ENCODE measurements around the gene TTLL1. TPM values are rescaled to one million over a fixed set of nuclear protein-coding genes. Genes with fewer than 3 reads are reported as not detected.

The TTLL1 gene
- total RNA-seq, 2 donors from 2014 or later, result 8.8 to 22.3 TPM

- Histone ChIP-seq H3K27ac (no peak overlapping the region), H3K36me3 (peaks cover 0 to 3% of the 10 kb centered on the region in 2 donors), H3K27me3 (replicated peaks; ENCODE audit: insufficient read depth) (no peaks in the 10 kb centered on the region), H3K4me1 (replicated peaks) (no peaks in the 10 kb centered on the region), H3K9me3 (no peaks in the 10 kb centered on the region), H3K4me3 (no peak overlapping the region)
- DNase-seq (ENCODE audit: low spot score), result no peak
- 87% methylated on average over 9 of the region's 9 CpGs for WGBS
- no peak for TF ChIP-seq CTCF (IDR thresholded peaks at IDR 0.05)
- no peak for TF ChIP-seq POLR2AphosphoS5 (IDR thresholded peaks at IDR 0.05)
- no peak for TF ChIP-seq POLR2A (IDR thresholded peaks at IDR 0.05)
- intact Hi-C loops (cut with DNase I), result no loop called here
These were observed 44.2 kb upstream of the TTLL1 start for GRCh38 chr22:43133401-43133800.

DNA sequence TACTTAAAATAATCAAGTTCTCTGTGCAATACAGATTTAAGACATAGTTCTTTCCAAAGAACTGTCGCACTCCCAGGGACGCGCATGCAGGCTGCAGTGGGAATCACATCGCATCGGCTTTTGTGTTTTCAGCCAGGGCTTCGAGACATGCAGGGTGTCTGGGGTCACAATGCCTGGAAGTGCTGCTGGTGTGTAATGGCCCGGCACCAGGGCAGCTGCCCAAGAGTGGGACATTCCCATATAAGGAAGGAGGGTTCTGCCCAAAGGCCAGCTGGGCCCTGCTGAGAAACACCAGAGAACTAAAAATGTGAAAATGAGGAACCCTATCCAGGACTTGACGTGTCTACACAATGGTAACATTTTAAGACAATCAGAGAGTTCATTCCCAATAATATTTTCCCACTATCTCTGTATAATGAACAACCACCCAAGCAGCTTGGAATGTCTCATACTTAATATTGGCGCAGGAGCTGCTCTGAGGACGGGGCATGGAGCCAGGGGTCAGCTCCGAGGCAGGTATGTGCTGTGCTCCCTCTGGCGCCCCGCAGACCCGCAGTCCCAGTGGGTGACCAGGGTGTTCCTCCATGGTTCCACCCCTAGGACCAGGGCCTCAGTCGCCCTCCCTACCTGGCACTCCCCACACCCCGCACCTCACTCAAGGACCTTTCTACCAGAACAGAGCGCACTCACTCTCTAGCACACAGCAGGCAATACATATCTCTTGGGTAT is 42.7 kb upstream of the TTLL1 start:
- no peak overlapping the region for H3K4me3 ChIP-seq
- no peak for DNase-seq (ENCODE audit: low spot score)
- no peaks in the 10 kb centered on the region for H3K9me3 ChIP-seq
- intact Hi-C loops (cut with DNase I), result no loop called here
- no peak for TF ChIP-seq POLR2AphosphoS5 (IDR thresholded peaks at IDR 0.05)
- no peak for TF ChIP-seq CTCF (IDR thresholded peaks at IDR 0.05)
- TF ChIP-seq POLR2A (IDR thresholded peaks at IDR 0.05), result no peak
- H3K27me3 ChIP-seq (replicated peaks; ENCODE audit: insufficient read depth), result no peaks in the 10 kb centered on the region
- no peak overlapping the region for H3K27ac ChIP-seq
- WGBS, result 76% methylated on average over 17 of the region's 17 CpGs
- no peaks in the 10 kb centered on the region for H3K36me3 ChIP-seq
- H3K4me1 ChIP-seq (replicated peaks), result no peaks in the 10 kb centered on the region

DNA sequence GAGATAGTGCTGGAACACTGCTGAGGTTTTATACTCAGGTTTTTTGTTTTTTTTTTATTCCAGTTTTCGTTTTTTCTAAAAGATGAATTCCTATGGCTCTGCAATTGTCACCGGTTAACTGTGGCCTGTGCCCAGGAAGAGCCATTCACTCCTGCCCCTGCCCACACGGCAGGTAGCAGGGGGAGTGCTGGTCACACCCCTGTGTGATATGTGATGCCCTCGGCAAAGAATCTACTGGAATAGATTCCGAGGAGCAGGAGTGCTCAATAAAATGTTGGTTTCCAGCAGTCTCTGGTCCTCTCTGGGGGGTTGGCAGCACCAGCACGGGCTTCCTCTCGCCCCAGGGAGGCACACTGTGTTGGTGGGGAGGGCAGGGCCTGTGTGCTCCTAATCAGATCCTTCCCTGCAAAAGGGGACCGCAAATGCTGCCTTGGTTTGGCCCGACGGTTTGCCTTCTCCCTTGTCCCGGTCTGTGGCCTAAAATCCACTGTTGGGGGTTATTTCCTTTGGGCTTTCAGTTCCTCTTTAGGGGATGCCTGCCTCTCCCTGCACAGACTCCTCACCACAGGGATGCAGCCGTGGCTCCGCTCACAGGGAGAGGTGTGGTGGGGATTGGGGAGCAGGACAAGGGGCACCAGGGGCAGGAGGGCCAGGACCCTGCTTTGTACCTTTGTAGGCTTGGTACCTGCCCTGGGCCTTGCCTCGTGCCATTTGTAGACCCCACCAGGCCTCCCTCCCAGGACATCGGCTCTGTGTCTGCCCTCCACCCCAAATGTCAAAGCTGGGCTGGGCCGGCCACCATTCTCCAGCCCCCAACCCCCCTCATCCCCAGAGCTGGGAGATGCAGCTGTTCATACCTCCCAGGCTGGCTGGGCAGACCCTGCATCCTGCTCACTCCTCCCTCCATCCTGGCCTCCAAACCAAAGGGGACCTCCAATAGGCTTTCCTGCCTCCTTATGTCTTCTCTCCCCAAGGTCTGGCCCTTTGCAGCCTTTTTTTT is 40.5 kb upstream of the TTLL1 start:
- Histone ChIP-seq H3K27ac (no peak overlapping the region), H3K4me3 (no peak overlapping the region), H3K27me3 (replicated peaks; ENCODE audit: insufficient read depth) (no peaks in the 10 kb centered on the region), H3K36me3 (no peaks in the 10 kb centered on the region), H3K4me1 (replicated peaks) (no peaks in the 10 kb centered on the region), H3K9me3 (no peaks in the 10 kb centered on the region)
- no peak for DNase-seq (ENCODE audit: low spot score)
- 46% methylated on average over 16 of the region's 16 CpGs for WGBS
- intact Hi-C loops (cut with DNase I), result no loop called here
- TF ChIP-seq POLR2AphosphoS5 (IDR thresholded peaks at IDR 0.05) (no peak), CTCF (IDR thresholded peaks at IDR 0.05) (no peak), POLR2A (IDR thresholded peaks at IDR 0.05) (no peak)

DNA sequence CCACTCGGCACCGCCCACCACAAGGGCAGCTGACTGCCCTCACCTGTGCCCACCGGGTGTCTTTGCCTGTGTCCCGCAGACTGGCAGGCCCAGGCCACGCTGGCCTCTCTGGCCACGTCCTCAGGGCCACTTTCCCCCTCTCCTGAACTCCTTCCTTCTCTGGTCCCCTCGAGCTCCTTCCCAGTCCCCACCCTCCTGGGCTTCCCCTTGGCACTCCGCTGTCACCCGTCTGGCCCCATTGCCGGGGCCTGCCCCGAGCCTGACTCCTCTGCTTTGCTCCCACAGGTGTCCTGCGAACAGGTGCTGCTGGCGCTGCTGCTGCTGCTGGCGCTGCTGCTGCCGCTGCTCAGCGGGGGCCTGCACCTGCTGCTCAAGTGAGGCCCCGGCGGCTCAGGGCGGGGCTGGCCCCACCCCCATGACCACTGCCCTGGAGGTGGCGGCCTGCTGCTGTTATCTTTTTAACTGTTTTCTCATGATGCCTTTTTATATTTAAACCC is 39.8 kb upstream of the TTLL1 start:
- TF ChIP-seq CTCF (IDR thresholded peaks at IDR 0.05), result no peak
- TF ChIP-seq POLR2AphosphoS5 (IDR thresholded peaks at IDR 0.05), result no peak
- TF ChIP-seq POLR2A (IDR thresholded peaks at IDR 0.05), result no peak
- peak overlapping the region in 1 of 2 donors; percentile 28 for H3K27ac ChIP-seq

More for the DNA sequence above, 39.8 kb upstream of the TTLL1 start:
- intact Hi-C loops (cut with DNase I), result no loop called here
- WGBS, result 40% methylated on average over 20 of the region's 20 CpGs
- no peak for DNase-seq (ENCODE audit: low spot score)
- H3K4me1 ChIP-seq (replicated peaks), result no peaks in the 10 kb centered on the region
- H3K9me3 ChIP-seq, result no peaks in the 10 kb centered on the region
- H3K4me3 ChIP-seq, result no peak overlapping the region
- no peaks in the 10 kb centered on the region for H3K36me3 ChIP-seq
- H3K27me3 ChIP-seq (replicated peaks; ENCODE audit: insufficient read depth), result no peaks in the 10 kb centered on the region
